Nephron progenitor cell (in vitro differentiated cells): ENCODE measurements around the gene RNF212B.
A peak's percentile ranks its signal among the peaks of the same experiment; 100 is the strongest.

Experiments used
- DNase-seq: peaks from one replicate; pipeline ENCODE4 v3.0.0; 2021
- H3K27ac Mint-ChIP-seq: 2 replicates; pipeline ENCODE4 v1.8.0; 2021; ENCODE audit warnings: mild to moderate bottlenecking, moderate library complexity, mixed read lengths
- H3K27me3 Mint-ChIP-seq: 2 replicates; pipeline ENCODE4 v1.8.0; 2021; ENCODE audit warnings: mild to moderate bottlenecking, low read depth, mixed read lengths; ENCODE audit not compliant: poor library complexity
- H3K36me3 Mint-ChIP-seq: 2 replicates; pipeline ENCODE4 v1.8.0; 2021; ENCODE audit warnings: low read depth, mixed read lengths
- H3K4me1 Mint-ChIP-seq: 2 replicates; pipeline ENCODE4 v1.8.0; 2021; ENCODE audit warnings: mixed read lengths
- H3K4me3 Mint-ChIP-seq: 2 replicates; pipeline ENCODE4 v1.8.0; 2021; ENCODE audit warnings: mild to moderate bottlenecking, moderate library complexity, mixed read lengths
- H3K9me3 Mint-ChIP-seq: 2 replicates; pipeline ENCODE4 v1.8.0; 2021; ENCODE audit warnings: mild to moderate bottlenecking, moderate library complexity, mixed read lengths
- TF ChIP-seq, protein P1 (sequence below): fragments of 200-600 bp; sonication (generic); IDR thresholded peaks from 2 replicates; pipeline ENCODE4 v1.5.0; 2021; ENCODE audit warnings: antibody characterized with exemption

Gene RNF212B

DNA sequence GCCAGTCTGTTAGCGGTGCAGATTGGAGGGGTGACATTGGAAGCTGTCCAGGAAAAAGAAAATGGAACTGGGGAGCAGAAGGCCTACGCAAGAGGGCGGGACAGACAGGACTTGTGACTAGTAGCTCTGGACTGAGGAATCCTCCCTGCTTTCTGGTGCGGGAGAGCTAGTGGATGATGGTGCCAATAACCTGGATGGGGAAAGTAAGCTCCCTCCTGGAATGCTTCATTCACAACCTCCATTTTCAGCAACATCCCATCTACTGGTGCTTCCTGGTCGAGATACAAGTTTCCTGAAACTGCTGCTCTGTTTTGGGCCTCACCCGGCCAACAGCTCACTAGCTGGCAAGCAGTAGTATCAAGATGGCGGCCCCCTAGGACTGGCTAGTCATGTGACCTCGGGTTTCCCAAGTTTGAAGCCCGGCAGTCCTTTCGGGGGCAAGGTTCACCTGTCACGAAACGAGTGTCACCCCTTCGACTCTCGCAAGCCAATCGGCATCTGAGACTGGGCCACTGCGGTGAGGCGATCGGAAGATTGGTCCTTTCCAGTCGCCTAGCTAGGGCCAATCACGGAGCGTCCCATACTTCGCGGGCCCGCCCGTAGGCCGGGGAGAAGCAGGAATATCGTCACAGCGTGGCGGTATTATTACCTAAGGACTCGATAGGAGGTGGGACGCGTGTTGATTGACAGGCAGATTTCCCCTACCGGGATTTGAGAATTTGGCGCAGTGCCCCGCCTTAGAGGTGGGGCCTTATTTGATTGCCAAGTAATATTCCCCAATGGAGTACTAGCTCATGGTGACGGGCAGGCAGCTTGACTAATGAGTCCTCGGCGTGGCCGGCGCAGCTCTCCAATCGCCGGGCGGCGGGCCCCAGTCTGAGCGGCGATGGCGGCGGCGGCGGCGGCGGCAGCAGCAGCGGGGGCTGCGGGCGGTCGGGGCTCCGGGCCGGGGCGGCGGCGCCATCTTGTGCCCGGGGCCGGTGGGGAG, 83.1 kb downstream of the RNF212B start, which contains the start of gene PABPN1:
Gene PABPN1 (plus strand): TSS at position 874 of the 988 bp plus-strand sequence. CDS start 13 bp downstream, at position 887.
- Mint-ChIP-seq H3K27ac (peak within 1 kb of the TSS; percentile 99), H3K9me3 (no peaks in the 10 kb centered on the region), H3K4me3 (peak within 1 kb of the TSS; percentile 90), H3K27me3 (no peaks in the 10 kb centered on the region), H3K36me3 (peaks cover 57% of the 10 kb centered on the region), H3K4me1 (peaks cover 49% of the 10 kb centered on the region)
- DNase-seq, result peak; percentile 96
- TF ChIP-seq, protein P1, sequence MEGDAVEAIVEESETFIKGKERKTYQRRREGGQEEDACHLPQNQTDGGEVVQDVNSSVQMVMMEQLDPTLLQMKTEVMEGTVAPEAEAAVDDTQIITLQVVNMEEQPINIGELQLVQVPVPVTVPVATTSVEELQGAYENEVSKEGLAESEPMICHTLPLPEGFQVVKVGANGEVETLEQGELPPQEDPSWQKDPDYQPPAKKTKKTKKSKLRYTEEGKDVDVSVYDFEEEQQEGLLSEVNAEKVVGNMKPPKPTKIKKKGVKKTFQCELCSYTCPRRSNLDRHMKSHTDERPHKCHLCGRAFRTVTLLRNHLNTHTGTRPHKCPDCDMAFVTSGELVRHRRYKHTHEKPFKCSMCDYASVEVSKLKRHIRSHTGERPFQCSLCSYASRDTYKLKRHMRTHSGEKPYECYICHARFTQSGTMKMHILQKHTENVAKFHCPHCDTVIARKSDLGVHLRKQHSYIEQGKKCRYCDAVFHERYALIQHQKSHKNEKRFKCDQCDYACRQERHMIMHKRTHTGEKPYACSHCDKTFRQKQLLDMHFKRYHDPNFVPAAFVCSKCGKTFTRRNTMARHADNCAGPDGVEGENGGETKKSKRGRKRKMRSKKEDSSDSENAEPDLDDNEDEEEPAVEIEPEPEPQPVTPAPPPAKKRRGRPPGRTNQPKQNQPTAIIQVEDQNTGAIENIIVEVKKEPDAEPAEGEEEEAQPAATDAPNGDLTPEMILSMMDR, result no peak

DNA sequence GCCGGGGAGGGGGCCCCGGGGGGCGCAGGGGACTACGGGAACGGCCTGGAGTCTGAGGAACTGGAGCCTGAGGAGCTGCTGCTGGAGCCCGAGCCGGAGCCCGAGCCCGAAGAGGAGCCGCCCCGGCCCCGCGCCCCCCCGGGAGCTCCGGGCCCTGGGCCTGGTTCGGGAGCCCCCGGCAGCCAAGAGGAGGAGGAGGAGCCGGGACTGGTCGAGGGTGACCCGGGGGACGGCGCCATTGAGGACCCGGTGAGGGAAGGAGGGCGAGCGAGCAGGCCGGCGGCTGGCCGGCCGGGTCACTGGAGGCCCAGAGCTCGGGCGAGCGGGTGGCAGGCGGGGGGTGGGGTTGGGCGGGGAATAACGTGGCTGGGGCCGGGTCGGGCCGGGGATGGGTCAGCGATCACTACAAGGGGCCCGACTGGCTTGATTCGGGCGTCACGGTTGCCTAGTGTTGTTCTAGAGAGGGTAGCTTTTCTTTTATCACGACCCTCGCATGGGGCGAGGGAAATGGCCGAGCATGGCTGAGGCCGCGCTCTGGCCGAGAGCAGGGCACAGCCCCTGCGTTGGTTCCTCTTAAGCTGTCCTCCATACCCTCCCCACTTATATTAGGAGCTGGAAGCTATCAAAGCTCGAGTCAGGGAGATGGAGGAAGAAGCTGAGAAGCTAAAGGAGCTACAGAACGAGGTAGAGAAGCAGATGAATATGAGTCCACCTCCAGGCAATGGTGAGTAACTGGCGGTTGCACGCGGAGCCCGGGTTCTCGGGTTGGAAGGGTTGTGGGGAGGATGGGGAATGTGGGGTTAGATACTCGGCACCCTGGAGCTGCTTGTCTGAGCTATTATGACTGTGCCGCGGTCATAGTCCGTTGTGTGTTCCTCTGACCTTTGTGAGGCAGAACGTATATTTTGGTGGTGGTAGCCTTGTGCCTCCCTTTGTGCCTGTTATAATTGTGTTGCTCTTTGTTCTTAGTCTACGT, 84.1 kb downstream of the RNF212B start:
- TF ChIP-seq, protein P1, result no peak
- H3K4me3 Mint-ChIP-seq, result peak overlapping the region; percentile 90
- peaks cover 56% of the 10 kb centered on the region for H3K36me3 Mint-ChIP-seq
- peak overlapping the region; percentile 97 for H3K27ac Mint-ChIP-seq
- peak; percentile 60 for DNase-seq
- H3K9me3 Mint-ChIP-seq, result no peaks in the 10 kb centered on the region
- H3K4me1 Mint-ChIP-seq, result peaks cover 54% of the 10 kb centered on the region
- H3K27me3 Mint-ChIP-seq, result no peaks in the 10 kb centered on the region
